ENCODE measurements around the gene NPY2R.

DNA sequence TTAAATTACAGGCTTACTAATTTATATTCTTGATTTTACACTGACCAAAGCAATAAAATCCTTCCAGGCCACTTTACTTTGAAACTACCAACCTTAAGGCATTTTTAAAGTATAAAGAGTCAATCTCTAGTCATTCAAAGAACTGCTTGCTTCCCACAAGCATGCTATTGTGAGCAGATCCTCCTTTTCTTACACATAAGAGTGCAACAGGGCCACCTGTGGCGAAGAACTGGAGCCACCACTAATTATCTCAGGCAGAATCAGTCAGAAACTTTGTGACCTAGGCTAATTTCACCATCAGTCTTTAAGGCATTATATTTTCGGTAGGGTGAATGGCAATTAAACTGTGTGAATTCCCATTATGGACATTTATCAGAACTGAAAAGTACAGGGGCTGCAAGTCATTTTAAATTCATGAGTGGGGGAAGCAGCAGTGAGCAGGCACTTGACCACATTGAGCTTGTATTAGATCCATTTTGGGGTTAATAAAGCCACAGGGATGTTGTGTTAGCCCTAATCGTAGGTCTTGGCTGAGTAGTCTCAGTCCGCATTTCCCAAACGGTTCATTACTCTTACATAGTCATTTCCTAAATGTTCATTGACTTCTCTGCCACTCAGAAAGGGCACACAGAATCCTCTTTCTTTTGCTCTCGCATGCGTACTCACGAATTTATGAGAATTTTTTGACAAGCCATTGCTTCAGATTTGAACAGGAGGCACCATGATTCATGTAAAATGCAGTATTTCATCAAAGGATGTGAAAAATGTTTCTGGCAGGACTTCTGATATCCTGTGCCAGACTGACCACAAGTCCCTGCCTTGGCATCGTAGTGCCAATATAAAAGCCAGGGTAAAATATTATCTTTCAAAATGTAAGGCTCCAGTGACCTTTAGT lies 39.8 kb downstream of the NPY2R start:
- TF ChIP-seq POLR2AphosphoS5 (IDR thresholded peaks at IDR 0.05) = no peak
- TF ChIP-seq POLR2A (IDR thresholded peaks at IDR 0.05) = no peak
- TF ChIP-seq CTCF (IDR thresholded peaks at IDR 0.05) = no peak
